SK-N-SH treated with all-trans-retinoic acid at 6 μM for 48 hours (cell line): Measurements from ENCODE around the gene MARCHF11.

Source experiments
- ARNTL ChIP-seq: fragments of 450-650 bp; formaldehyde crosslinking; IDR thresholded peaks from 2 replicates; pipeline ENCODE4 v1.5.0; 2020; ENCODE audit warnings: low read depth, mild to moderate bottlenecking, moderate library complexity, borderline replicate concordance
- ISL1 ChIP-seq: fragments of 250-450 bp; sonication (Bioruptor Pico); IDR thresholded peaks from 2 replicates; pipeline ENCODE4 v2.1.2; 2022; ENCODE audit warnings: mild to moderate bottlenecking, moderate library complexity
- OSR1 ChIP-seq: fragments of 250-450 bp; sonication (Bioruptor Pico); IDR thresholded peaks from 2 replicates; pipeline ENCODE4 v1.8.0; 2022; ENCODE audit warnings: moderate library complexity, mild to moderate bottlenecking, inconsistent platforms
- PPARA ChIP-seq: fragments of 250-450 bp; sonication (Bioruptor Pico); IDR thresholded peaks from 2 replicates; pipeline ENCODE4 v1.5.0; 2020; ENCODE audit warnings: mild to moderate bottlenecking, borderline replicate concordance
- TCF4 ChIP-seq: fragments of 250-450 bp; sonication (Bioruptor Pico); IDR thresholded peaks from 2 replicates; pipeline ENCODE4 v1.8.0; 2021; ENCODE audit warnings: mild to moderate bottlenecking, moderate library complexity, borderline replicate concordance
- TOX ChIP-seq: fragments of 250-450 bp; sonication (Bioruptor Pico); IDR thresholded peaks from 2 replicates; pipeline ENCODE4 v1.8.0; 2021; ENCODE audit warnings: mild to moderate bottlenecking, moderate library complexity, borderline replicate concordance
- ZC3H10 ChIP-seq: fragments of 250-450 bp; sonication (Bioruptor Pico); IDR thresholded peaks from 2 replicates; pipeline ENCODE4 v1.5.1; 2021; ENCODE audit warnings: mild to moderate bottlenecking, moderate library complexity
- ZFP3 ChIP-seq: fragments of 250-450 bp; sonication (Bioruptor Pico); IDR thresholded peaks from 2 replicates; pipeline ENCODE4 v1.5.0; 2020; ENCODE audit warnings: mild to moderate bottlenecking, moderate library complexity
- ZNF8 ChIP-seq: fragments of 450-650 bp; formaldehyde crosslinking; IDR thresholded peaks from 2 replicates; pipeline ENCODE4 v1.5.0; 2020; ENCODE audit warnings: mild to moderate bottlenecking, moderate library complexity
- TF ChIP-seq, protein P1 (sequence below): fragments of 250-450 bp; sonication (Bioruptor Pico); IDR thresholded peaks from 2 replicates; pipeline ENCODE4 v1.8.0; 2020; ENCODE audit warnings: mild to moderate bottlenecking, moderate library complexity, borderline replicate concordance

DNA sequence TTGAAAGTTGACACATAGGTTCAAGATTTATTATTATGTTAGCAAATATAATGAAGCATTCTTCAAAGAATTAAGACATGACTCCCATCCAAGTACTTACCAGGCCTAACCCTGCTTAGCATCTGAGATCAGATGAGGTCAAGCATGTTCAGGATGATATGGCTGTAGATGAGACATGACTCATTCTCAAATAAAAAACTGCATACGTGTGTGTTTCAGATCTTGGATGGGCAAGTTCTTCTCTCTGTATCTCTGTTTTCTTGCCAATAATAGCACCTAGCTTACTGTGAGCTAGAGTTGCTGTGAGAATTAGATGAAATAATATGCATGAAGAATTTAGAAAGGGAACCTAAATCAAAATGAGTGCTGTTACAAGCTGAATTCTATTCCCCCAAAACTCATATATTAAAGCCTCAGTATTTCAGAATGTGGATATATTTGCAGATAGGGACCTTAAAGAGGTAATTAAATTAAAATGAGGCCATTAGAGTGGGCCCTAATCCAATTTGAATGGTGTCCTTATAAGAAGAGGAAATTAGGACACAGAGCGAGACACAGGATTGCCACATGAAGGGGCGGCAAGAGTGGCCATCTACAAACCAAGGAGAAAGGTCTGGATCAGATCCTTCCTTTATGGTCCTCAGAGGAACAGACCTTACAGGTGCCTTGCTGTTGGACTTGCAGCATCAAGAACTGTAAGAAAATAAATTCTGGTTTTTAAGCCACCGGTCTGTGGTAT, 146.2 kb downstream of the MARCHF11 start:
- TF ChIP-seq, protein P1, sequence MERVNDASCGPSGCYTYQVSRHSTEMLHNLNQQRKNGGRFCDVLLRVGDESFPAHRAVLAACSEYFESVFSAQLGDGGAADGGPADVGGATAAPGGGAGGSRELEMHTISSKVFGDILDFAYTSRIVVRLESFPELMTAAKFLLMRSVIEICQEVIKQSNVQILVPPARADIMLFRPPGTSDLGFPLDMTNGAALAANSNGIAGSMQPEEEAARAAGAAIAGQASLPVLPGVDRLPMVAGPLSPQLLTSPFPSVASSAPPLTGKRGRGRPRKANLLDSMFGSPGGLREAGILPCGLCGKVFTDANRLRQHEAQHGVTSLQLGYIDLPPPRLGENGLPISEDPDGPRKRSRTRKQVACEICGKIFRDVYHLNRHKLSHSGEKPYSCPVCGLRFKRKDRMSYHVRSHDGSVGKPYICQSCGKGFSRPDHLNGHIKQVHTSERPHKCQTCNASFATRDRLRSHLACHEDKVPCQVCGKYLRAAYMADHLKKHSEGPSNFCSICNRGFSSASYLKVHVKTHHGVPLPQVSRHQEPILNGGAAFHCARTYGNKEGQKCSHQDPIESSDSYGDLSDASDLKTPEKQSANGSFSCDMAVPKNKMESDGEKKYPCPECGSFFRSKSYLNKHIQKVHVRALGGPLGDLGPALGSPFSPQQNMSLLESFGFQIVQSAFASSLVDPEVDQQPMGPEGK (CRISPR knock-in tag), result no peak
- TF ChIP-seq TOX (CRISPR knock-in tag) (no peak), TCF4 (no peak), OSR1 (no peak), ISL1 (CRISPR knock-in tag) (no peak), PPARA (CRISPR knock-in tag) (no peak), ZNF8 (CRISPR knock-in tag) (no peak), ARNTL (CRISPR knock-in tag) (no peak), ZC3H10 (CRISPR knock-in tag) (no peak), ZFP3 (CRISPR knock-in tag) (no peak)
